ENCODE results near the gene SUPT5H. TPM values are rescaled to one million over a fixed set of nuclear protein-coding genes. Genes with fewer than 3 reads are reported as not detected.

Gene SUPT5H
- total and polyA plus RNA-seq, 10 of the 15 experiments (the other 5 are each of a cell fraction or from before 2014, with no cell fraction given) = 27.2 to 194 (median 83.6) TPM

- no peak for TF ChIP-seq REST (IDR thresholded peaks at IDR 0.05; ENCODE audit: low read depth, low read length)
- no peak for TF ChIP-seq CREM (IDR thresholded peaks at IDR 0.05; ENCODE audit: low read depth)
- TF ChIP-seq EZH2 (IDR thresholded peaks at IDR 0.05; ENCODE audit: borderline replicate concordance, control insufficient read depth, low read depth, low read length) = no peak
- peak; percentile 63; the same call in 1 of the 2 replicates for TF ChIP-seq BACH1 (IDR thresholded peaks at IDR 0.05; ENCODE audit: borderline replicate concordance)
- TF ChIP-seq BCL11A (IDR thresholded peaks at IDR 0.05; ENCODE audit: low read depth, low read length) = no peak
- TF ChIP-seq POLR2A (IDR thresholded peaks at IDR 0.05; ENCODE audit: low read depth, low read length) = no peak
- no peak for TF ChIP-seq E2F4 (IDR thresholded peaks at IDR 0.05; ENCODE audit: low read depth, low read length)
- TF ChIP-seq RB1 (IDR thresholded peaks at IDR 0.05; ENCODE audit: borderline replicate concordance) = peak; percentile 61; the same call in 1 of the 2 replicates
- no peak for TF ChIP-seq ZNF384 (IDR thresholded peaks at IDR 0.05; ENCODE audit: borderline replicate concordance, low read depth, low read length)
- peak; percentile 81 for TF ChIP-seq CHD2 (IDR thresholded peaks at IDR 0.05; ENCODE audit: borderline replicate concordance, low read depth, low read length)
- TF ChIP-seq ZNF592 (IDR thresholded peaks at IDR 0.05) = no peak
- 0 out of 2 replicates have a peak, but pooled peaks have one; percentile 10 for TF ChIP-seq NKRF (conservative IDR thresholded peaks at IDR 0.05)
- TF ChIP-seq ZNF24 (IDR thresholded peaks at IDR 0.05) = no peak
- no peak for TF ChIP-seq IRF4 (IDR thresholded peaks at IDR 0.05; ENCODE audit: low read depth, low read length)
- TF ChIP-seq PBX3 (IDR thresholded peaks at IDR 0.05; ENCODE audit: insufficient replicate concordance, low read depth, low read length) = no peak
- 0 out of 2 replicates have a peak, but pooled peaks have one; percentile 37 for TF ChIP-seq TCF12 (IDR thresholded peaks at IDR 0.05; ENCODE audit: low read depth, low read length)
- TF ChIP-seq CBX5 (IDR thresholded peaks at IDR 0.05; ENCODE audit: low read depth) = no peak
- peak; percentile 71 for TF ChIP-seq NBN (IDR thresholded peaks at IDR 0.05)
Measured at GRCh38 chr19:39405958-39406655, 39.3 kb upstream of the SUPT5H start (continued).

Data from GM12878 (cell line).